Measurements from ENCODE around the gene KRT78. TPM values are rescaled to one million over a fixed set of nuclear protein-coding genes. Genes with fewer than 3 reads are reported as not detected.
A peak's percentile ranks its signal among the peaks of the same experiment; 100 is the strongest.

The KRT78 gene
- total and polyA plus RNA-seq, 8 donors = 0.27 to 1.1 (median 0.45) TPM; not detected in 4

- intact Hi-C loops (cut with DNase I) = no loop called here
- Histone ChIP-seq H3K9me3 (no peaks in the 10 kb centered on the region), H3K27ac (no peak within 1 kb of the TSS), H3K36me3 (no peaks in the 10 kb centered on the region), H3K27me3 (no peaks in the 10 kb centered on the region), H3K4me3 (no peak within 1 kb of the TSS), H3K4me1 (no peaks in the 10 kb centered on the region)
- 81 to 86% methylated on average over 21 to 22 of the region's 22 CpGs for WGBS, 2 donors
- TF ChIP-seq CTCF (IDR thresholded peaks at IDR 0.05) = no peak
- DNase-seq (no peak), FAIRE-seq (no peak), ATAC-seq (no peak)
Observed at GRCh38 chr12:52833922-52834726, 14.7 kb downstream of the KRT78 start, which contains the start of gene KRT79. Gene KRT79 (minus strand): TSS chr12:52834311. CDS start chr12:52834260, 51 bp downstream.

- Histone ChIP-seq H3K4me3 (no peak overlapping the region), H3K27ac (no peak overlapping the region), H3K4me1 (no peaks in the 10 kb centered on the region), H3K36me3 (no peaks in the 10 kb centered on the region), H3K9me3 (no peaks in the 10 kb centered on the region), H3K27me3 (no peaks in the 10 kb centered on the region)
- ATAC-seq (peak in 1 of 4 donors; percentile 44), FAIRE-seq (no peak), DNase-seq (no peak)
- TF ChIP-seq CTCF (IDR thresholded peaks at IDR 0.05) = no peak
- intact Hi-C loops (cut with DNase I) = no loop called here
- 84 to 87% methylated on average over 20 of the region's 20 CpGs for WGBS, 2 donors
Observed at GRCh38 chr12:52832985-52833905, 15.5 kb downstream of the KRT78 start.

GRCh38 chr12:52832451-52832850, 16.3 kb downstream of the KRT78 start:
- Histone ChIP-seq H3K4me1 (no peaks in the 10 kb centered on the region), H3K9me3 (no peaks in the 10 kb centered on the region), H3K27me3 (no peaks in the 10 kb centered on the region), H3K27ac (no peak overlapping the region), H3K4me3 (no peak overlapping the region), H3K36me3 (no peaks in the 10 kb centered on the region)
- FAIRE-seq (no peak), ATAC-seq (no peak), DNase-seq (no peak)
- TF ChIP-seq CTCF (IDR thresholded peaks at IDR 0.05) = no peak
- 60 to 75% methylated on average over 3 of the region's 3 CpGs for WGBS, 2 donors
- intact Hi-C loops (cut with DNase I) = no loop called here

GRCh38 chr12:52831251-52831650, 17.5 kb downstream of the KRT78 start:
- no peak for ATAC-seq
- Histone ChIP-seq H3K36me3 (no peaks in the 10 kb centered on the region), H3K27ac (no peak overlapping the region), H3K27me3 (no peaks in the 10 kb centered on the region), H3K4me1 (no peaks in the 10 kb centered on the region), H3K4me3 (no peak overlapping the region), H3K9me3 (no peaks in the 10 kb centered on the region)
- no peak for FAIRE-seq
- no peak for DNase-seq
- intact Hi-C loops (cut with DNase I) = no loop called here
- WGBS, 2 donors = 85 to 87% methylated on average over 7 of the region's 7 CpGs
- no peak for TF ChIP-seq CTCF (IDR thresholded peaks at IDR 0.05)

Data from pancreas (tissue), 10 donors.